Retinal pigment epithelial cell (primary cell): ENCODE data around the gene CCDC80.

ENCODE experiments used
- DNase-seq: peaks from one replicate; pipeline ENCODE4 v3.0.0-alpha.2; 2010; ENCODE audit warnings: low read depth
- H3K4me3 ChIP-seq: 2 replicates; pipeline ENCODE4 v1.5.1; 2011; ENCODE audit warnings: mild to moderate bottlenecking, low read length, control low read depth, moderate library complexity
- CTCF ChIP-seq: conservative IDR thresholded peaks from 2 replicates; pipeline ENCODE4 v1.5.1; 2011; ENCODE audit warnings: low read depth, low read length, control low read depth, inconsistent platforms

The CCDC80 gene

GRCh38 chr3:112650482-112650881 lies 9.5 kb upstream of the CCDC80 start:
- DNase-seq = no peak
- no peak for TF ChIP-seq CTCF
- no peak overlapping the region for H3K4me3 ChIP-seq

GRCh38 chr3:112649478-112649735 lies 8.5 kb upstream of the CCDC80 start:
- no peak for DNase-seq
- no peak overlapping the region for H3K4me3 ChIP-seq
- TF ChIP-seq CTCF = no peak

DNA sequence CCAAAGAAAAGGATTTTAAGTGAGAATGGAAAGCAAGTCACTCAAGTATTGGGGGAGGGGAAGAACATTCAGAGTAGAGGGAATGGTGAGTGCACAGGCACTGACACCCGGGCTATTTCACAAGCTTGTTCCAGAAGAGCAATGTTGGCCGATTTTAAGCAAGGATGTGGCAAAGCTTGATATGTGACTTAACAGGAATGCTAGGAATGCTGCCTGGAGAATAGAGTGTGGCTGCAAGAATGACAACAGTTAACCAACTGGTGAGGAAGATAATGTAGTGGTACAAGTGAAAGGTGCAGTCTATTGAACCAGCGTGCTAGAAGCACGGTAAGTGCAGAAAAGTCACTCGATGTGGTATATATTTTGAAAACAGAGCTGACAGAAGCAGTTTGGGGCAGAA lies 6.2 kb upstream of the CCDC80 start:
- no peak overlapping the region for H3K4me3 ChIP-seq
- TF ChIP-seq CTCF = no peak
- DNase-seq = no peak

DNA sequence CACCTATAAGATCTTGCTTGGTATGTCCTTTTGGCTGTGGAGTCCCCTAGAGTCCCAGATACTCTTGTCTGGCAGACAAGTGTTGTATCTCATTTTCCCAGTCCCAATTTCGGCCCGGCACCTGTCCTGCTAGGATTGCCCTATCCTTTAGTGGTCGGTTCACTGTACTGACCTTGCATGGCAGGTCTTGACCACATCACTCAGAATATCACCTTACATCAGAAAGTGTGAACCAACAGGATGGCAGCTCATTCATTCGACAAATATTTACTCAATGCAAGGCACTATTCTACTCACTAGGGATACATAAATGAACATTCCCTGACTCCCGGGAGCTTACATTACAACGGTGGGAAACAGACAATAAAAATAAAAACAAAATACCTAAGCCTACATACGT lies 5.7 kb upstream of the CCDC80 start:
- H3K4me3 ChIP-seq = no peak overlapping the region
- DNase-seq = no peak
- no peak for TF ChIP-seq CTCF

DNA sequence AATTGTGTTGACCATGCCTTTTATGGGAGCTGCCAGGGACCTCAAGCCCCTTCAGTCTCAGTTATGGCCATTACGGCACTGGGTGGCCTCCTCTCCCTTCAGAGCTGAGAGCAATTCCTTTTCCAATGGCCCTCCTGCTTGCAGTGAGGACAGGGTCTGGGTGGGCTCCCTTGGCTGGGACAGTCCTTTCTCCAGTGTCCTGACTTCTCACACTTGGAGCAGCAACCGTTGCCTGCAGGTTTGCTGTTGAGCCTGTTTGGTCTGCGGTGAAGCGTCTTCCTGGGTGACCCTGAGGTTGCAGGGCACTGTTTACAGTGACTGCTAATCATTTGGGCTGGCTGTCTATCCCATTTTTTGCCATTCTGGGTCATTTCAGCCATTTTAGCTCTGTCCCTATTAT lies 3.5 kb upstream of the CCDC80 start:
- DNase-seq = no peak
- H3K4me3 ChIP-seq = no peak overlapping the region
- TF ChIP-seq CTCF = no peak

GRCh38 chr3:112643621-112644240 lies 2.8 kb upstream of the CCDC80 start:
- DNase-seq = peak; percentile 90
- peak overlapping the region; percentile 38 for H3K4me3 ChIP-seq

More at GRCh38 chr3:112643621-112644240, 2.8 kb upstream of the CCDC80 start:
- no peak for TF ChIP-seq CTCF
